Gastroesophageal sphincter (tissue), 4 donors: ENCODE measurements around the gene ABCC11. TPM values are rescaled to one million over a fixed set of nuclear protein-coding genes. Genes with fewer than 3 reads are reported as not detected.

Experiments used
- ATAC-seq: fragments of 150-250 bp; one replicate; pipeline ENCODE4 v1.9.1; 2016; ENCODE audit warnings: mild to moderate bottlenecking, moderate library complexity
- H3K27ac ChIP-seq, 4 donors: fragments of 200-600 bp; sonication (generic) in 3 of 4; 1 replicate in 3 of 4; 2 replicates in 1 of 4; pipeline ENCODE4 v1.5.1; 2016 to 2019
- H3K27me3 ChIP-seq: fragments of 200-600 bp; sonication (generic); one replicate; pipeline ENCODE4 v1.5.1; 2019
- H3K36me3 ChIP-seq, 2 donors: fragments of 200-600 bp; sonication (generic); one replicate each; pipeline ENCODE4 v1.5.1; 2019; ENCODE audit warnings: control low read depth in 1 of 2
- H3K4me1 ChIP-seq, 3 donors: fragments of 200-600 bp; sonication (generic); 1 replicate in 2 of 3; 2 replicates in 1 of 3; pipeline ENCODE4 v1.5.1; 2016 to 2019; ENCODE audit warnings: control low read depth in 2 of 3
- H3K4me3 ChIP-seq, 2 donors: fragments of 200-600 bp; sonication (generic); one replicate each; pipeline ENCODE4 v1.5.1; 2019; ENCODE audit warnings: mild to moderate bottlenecking in 1 of 2, moderate library complexity in 1 of 2
- H3K9me3 ChIP-seq, 3 donors: fragments of 200-600 bp; sonication (generic); one replicate each; pipeline ENCODE4 v1.5.1; 2017 to 2019; ENCODE audit warnings: control low read depth in 2 of 3
- EP300 ChIP-seq: sonication (generic); formaldehyde crosslinking; IDR thresholded peaks from one replicate; pipeline ENCODE4 v1.6.1; 2017; ENCODE audit warnings: antibody characterized with exemption, mild to moderate bottlenecking
- POLR2A ChIP-seq, 2 donors: fragments of 450-650 bp; IDR thresholded peaks; one replicate each; pipeline ENCODE4 v1.6.1; 2017; ENCODE audit warnings: antibody characterized with exemption in 2 of 2, mild to moderate bottlenecking in 2 of 2, moderate library complexity in 1 of 2
- POLR2AphosphoS5 ChIP-seq: sonication (generic); formaldehyde crosslinking; IDR thresholded peaks from one replicate; pipeline ENCODE4 v1.6.1; 2017; ENCODE audit warnings: antibody characterized with exemption
- WGBS, 2 donors: methylation state at CpG; one replicate each; pipeline ENCODE4 v1.1.5; 2018; ENCODE audit warnings: low coverage in 1 of 2; 5-methylcytosine and 5-hydroxymethylcytosine counted together
- total RNA-seq, 4 donors: library from RNA; depleted of rRNA; stranded (reverse); fragments of >200 nt; gene quantifications; one replicate each; pipeline ENCODE4 v1.1.0, GENCODE V29; 2016
- TF ChIP-seq, protein P1 (sequence below), 4 experiments: fragments of 200-600 bp in 2 of 4; fragments of 450-650 bp in 2 of 4; sonication (generic) in 1 of 4; IDR thresholded peaks; one replicate each; pipeline ENCODE4 v1.5.1; 2017 to 2019; ENCODE audit warnings: antibody characterized with exemption in 4 of 4, mild to moderate bottlenecking in 2 of 4, moderate library complexity in 2 of 4

The ABCC11 gene
- total RNA-seq, 4 donors from 2014 or later: not detected

DNA sequence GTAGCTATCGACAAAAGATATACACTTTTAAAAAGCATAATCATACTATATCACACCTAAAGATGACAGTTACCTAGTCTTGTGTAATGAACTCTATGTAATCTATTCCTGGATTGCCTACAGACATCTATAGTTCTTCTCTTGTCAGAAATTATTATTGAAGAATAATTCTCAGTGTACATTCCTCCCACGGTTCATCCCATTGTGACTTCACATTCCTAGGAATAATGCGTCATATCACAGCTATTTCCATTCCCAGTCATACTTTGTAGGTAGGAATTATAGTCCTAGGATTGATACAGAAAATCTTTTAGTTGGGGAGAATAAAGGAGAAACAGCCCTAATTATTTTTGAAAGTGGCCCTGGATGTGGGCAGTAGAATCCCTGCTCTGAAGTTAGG, 44.0 kb upstream of the ABCC11 start:
- Histone ChIP-seq H3K36me3 (peaks cover 0 to 79% of the 10 kb centered on the region in 2 donors), H3K27me3 (no peaks in the 10 kb centered on the region), H3K4me1 (peaks cover 0 to 5% (median 0%) of the 10 kb centered on the region in 3 donors), H3K9me3 (peaks cover 0 to 8% (median 0%) of the 10 kb centered on the region in 3 donors), H3K27ac (no peak overlapping the region), H3K4me3 (no peak overlapping the region)
- TF ChIP-seq EP300: no peak
- TF ChIP-seq POLR2A (IDR thresholded peaks at IDR 0.05): no peak
- WGBS, 2 donors: 76 to 94% methylated on average over 3 of the region's 3 CpGs
- ATAC-seq: no peak

DNA sequence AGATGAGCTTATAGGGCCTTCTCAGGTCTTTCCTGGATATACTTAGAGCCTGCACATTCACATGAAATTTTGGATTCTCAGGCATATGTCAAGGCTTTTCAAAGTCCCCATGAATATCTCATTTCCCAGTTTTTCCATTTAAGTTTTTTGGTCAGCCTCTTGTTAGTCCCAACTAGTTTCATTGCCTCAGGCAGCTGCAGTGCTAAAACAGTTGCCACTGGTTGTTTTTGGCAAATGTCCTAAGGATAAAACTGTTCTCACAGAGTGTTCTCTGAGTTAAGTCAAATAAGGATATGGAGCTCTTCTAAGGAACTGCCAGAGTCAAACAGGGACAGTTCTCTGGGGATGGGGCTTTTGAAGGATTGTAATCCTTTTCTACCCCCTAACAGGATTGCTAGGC, 39.9 kb upstream of the ABCC11 start:
- TF ChIP-seq, protein P1, sequence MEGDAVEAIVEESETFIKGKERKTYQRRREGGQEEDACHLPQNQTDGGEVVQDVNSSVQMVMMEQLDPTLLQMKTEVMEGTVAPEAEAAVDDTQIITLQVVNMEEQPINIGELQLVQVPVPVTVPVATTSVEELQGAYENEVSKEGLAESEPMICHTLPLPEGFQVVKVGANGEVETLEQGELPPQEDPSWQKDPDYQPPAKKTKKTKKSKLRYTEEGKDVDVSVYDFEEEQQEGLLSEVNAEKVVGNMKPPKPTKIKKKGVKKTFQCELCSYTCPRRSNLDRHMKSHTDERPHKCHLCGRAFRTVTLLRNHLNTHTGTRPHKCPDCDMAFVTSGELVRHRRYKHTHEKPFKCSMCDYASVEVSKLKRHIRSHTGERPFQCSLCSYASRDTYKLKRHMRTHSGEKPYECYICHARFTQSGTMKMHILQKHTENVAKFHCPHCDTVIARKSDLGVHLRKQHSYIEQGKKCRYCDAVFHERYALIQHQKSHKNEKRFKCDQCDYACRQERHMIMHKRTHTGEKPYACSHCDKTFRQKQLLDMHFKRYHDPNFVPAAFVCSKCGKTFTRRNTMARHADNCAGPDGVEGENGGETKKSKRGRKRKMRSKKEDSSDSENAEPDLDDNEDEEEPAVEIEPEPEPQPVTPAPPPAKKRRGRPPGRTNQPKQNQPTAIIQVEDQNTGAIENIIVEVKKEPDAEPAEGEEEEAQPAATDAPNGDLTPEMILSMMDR (IDR thresholded peaks at IDR 0.05): no peak
- TF ChIP-seq EP300: no peak
- no peak for TF ChIP-seq POLR2AphosphoS5
- TF ChIP-seq POLR2A (IDR thresholded peaks at IDR 0.05): no peak
- Histone ChIP-seq H3K4me3 (no peak overlapping the region), H3K4me1 (peaks cover 0 to 13% (median 7%) of the 10 kb centered on the region in 3 donors), H3K27ac (no peak overlapping the region), H3K36me3 (peaks cover 0 to 63% of the 10 kb centered on the region in 2 donors), H3K27me3 (no peaks in the 10 kb centered on the region), H3K9me3 (peaks cover 0 to 8% (median 0%) of the 10 kb centered on the region in 3 donors)
- ATAC-seq: no peak

DNA sequence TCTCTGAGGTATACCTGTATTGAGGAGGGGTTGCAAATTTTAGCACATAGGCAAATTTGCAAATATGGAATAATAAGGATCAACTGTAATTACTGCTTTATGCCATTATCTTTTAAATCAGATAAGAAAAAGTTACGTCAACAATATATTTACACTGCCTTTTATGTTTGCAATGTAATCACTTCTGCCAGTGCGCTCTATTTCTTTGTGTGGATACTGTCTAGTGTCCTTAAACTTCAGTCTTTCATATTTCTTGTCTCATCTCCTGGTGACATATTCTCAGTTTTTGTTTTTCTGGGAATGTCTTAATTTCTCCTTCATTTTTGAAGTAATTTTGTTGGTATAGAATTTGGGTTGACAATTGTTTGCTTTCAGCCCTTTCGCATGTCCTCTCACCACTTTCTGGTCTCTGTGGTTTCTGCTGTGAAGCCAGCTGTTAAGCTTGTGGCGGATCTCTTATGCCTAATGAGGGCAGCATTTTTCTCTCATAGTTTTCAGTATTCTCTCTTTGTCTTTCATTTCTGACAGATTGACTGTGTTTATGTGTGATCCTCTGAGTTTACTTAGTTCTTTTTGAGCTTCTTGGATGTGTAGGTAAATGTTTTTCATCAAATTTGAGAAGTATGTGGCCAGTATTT, 37.6 kb upstream of the ABCC11 start:
- H3K4me1 ChIP-seq: peaks cover 0 to 24% (median 7%) of the 10 kb centered on the region in 3 donors
- peaks cover 0 to 43% of the 10 kb centered on the region in 2 donors for H3K36me3 ChIP-seq
- TF ChIP-seq, protein P1 (IDR thresholded peaks at IDR 0.05): no peak
- no peak overlapping the region for H3K27ac ChIP-seq
- no peak overlapping the region for H3K4me3 ChIP-seq
- ATAC-seq: no peak
- no peaks in the 10 kb centered on the region for H3K27me3 ChIP-seq
- WGBS, 2 donors: 93 to 100% methylated on average over 3 to 4 of the region's 4 CpGs
- peaks cover 0 to 8% (median 0%) of the 10 kb centered on the region in 3 donors for H3K9me3 ChIP-seq

DNA sequence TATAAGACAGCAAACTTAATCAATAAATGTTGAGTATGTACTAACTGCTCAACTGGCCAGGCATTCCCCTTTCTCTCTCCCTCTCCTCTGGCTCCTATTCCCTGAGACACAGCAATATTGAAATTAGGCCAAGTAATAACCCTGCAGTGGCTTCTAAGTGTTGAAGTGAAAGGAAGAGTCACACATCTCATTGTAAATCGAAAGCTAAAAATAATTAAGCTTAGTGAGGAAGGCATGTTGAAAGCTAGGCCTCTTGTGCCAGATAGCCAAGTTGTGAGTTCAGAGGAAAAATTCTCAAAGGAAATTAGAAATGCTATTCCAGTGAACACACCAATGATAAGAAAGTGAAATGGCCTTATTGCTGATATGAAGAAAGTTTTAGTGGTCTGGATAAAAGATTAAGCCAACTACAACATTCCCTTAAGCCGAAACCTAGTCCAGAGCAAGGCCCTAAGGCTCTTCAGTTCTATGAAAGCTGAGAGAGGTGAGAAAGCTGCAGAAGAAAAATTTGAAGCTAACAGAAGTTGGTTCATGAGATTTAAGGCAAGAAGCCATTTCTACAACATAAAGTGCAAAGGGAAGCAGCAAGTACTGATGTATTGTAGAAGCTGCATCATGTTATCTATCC, 35.4 kb upstream of the ABCC11 start:
- WGBS, 2 donors: 43 to 56% methylated on average over 2 of the region's 2 CpGs
- TF ChIP-seq POLR2AphosphoS5 (no peak), POLR2A (IDR thresholded peaks at IDR 0.05) (no peak), EP300 (no peak)
- TF ChIP-seq, protein P1 (IDR thresholded peaks at IDR 0.05): no peak
- H3K9me3 ChIP-seq: peaks cover 0 to 8% (median 0%) of the 10 kb centered on the region in 3 donors
- peaks cover 3 to 42% (median 7%) of the 10 kb centered on the region in 3 donors for H3K4me1 ChIP-seq
- H3K36me3 ChIP-seq: peaks cover 3 to 35% of the 10 kb centered on the region in 2 donors
- peak overlapping the region in 3 of 4 donors; percentile 33 to 52 (median 43) for H3K27ac ChIP-seq
- H3K27me3 ChIP-seq: no peaks in the 10 kb centered on the region
- H3K4me3 ChIP-seq: no peak overlapping the region
- peak; percentile 39 for ATAC-seq

DNA sequence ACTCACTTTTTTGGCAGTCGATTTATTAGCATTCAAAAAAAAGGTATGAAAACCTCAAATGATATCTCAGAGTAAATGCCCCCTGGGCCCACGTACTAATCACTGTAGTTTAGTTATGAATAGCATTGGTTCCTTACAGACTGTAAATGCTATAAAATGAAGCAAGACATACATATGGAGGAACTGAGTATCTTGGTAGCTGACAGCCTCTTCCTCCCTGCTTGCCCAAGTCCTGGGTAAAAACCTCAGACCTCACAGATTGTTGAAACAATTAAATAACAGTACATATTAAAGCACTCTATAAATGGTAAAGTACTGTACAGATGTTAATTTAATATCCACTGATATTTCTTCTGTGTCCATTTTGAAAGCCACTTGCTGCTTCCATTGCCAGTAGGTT, 33.2 kb upstream of the ABCC11 start:
- 94 to 100% methylated on average over 2 of the region's 2 CpGs for WGBS, 2 donors
- no peak for ATAC-seq
- Histone ChIP-seq H3K4me1 (peaks cover 7 to 64% (median 10%) of the 10 kb centered on the region in 3 donors), H3K36me3 (peaks cover 3 to 20% of the 10 kb centered on the region in 2 donors), H3K27ac (no peak overlapping the region), H3K27me3 (no peaks in the 10 kb centered on the region), H3K9me3 (no peaks in the 10 kb centered on the region), H3K4me3 (no peak overlapping the region)
- no peak for TF ChIP-seq POLR2AphosphoS5
- TF ChIP-seq EP300: no peak
- no peak for TF ChIP-seq POLR2A (IDR thresholded peaks at IDR 0.05)
- TF ChIP-seq, protein P1 (IDR thresholded peaks at IDR 0.05): no peak
